ENCODE data around the gene ELK3.

Gene ELK3

GRCh38 chr12:96208346-96208745 lies 14.2 kb downstream of the ELK3 start:
- in situ Hi-C loops (cut with MboI; ENCODE audit: low pct_unique_long_range_greater_than_20kb, low sequenced_read_pairs): loop anchor here (25.0 kb wide), 1 partner anchor 146 kb away; no protein-coding TSS in a partner anchor

GRCh38 chr12:96208801-96209549 lies 14.8 kb downstream of the ELK3 start:
- in situ Hi-C loops (cut with MboI; ENCODE audit: low pct_unique_long_range_greater_than_20kb, low sequenced_read_pairs): loop anchor here (25.0 kb wide), 1 partner anchor 147 kb away; no protein-coding TSS in a partner anchor
- peak; percentile 45 for DNase-seq

More at GRCh38 chr12:96208346-96208745, 14.2 kb downstream of the ELK3 start:
- no peak for DNase-seq

GRCh38 chr12:96210376-96211055 lies 16.3 kb downstream of the ELK3 start:
- no peak for DNase-seq
- in situ Hi-C loops (cut with MboI; ENCODE audit: low pct_unique_long_range_greater_than_20kb, low sequenced_read_pairs): loop anchor here (25.0 kb wide), 1 partner anchor 148 kb away; no protein-coding TSS in a partner anchor

- peak; percentile 93 for DNase-seq
- in situ Hi-C loops (cut with MboI; ENCODE audit: low pct_unique_long_range_greater_than_20kb, low sequenced_read_pairs): loop anchor here (25.0 kb wide), 1 partner anchor 150 kb away; no protein-coding TSS in a partner anchor
Measured at GRCh38 chr12:96211988-96212387, 17.8 kb downstream of the ELK3 start.

- DNase-seq: no peak
- in situ Hi-C loops (cut with MboI; ENCODE audit: low pct_unique_long_range_greater_than_20kb, low sequenced_read_pairs): loop anchor here (25.0 kb wide), 1 partner anchor 150 kb away; no protein-coding TSS in a partner anchor
Measured at GRCh38 chr12:96212456-96213375, 18.5 kb downstream of the ELK3 start.

- DNase-seq: no peak
Measured at GRCh38 chr12:96213869-96214268, 19.7 kb downstream of the ELK3 start.

GRCh38 chr12:96215919-96216273 lies 21.7 kb downstream of the ELK3 start:
- in situ Hi-C loops (cut with MboI; ENCODE audit: low pct_unique_long_range_greater_than_20kb, low sequenced_read_pairs): loop anchor here (25.0 kb wide), 1 partner anchor 154 kb away; no protein-coding TSS in a partner anchor
- no peak for DNase-seq

More at GRCh38 chr12:96213869-96214268, 19.7 kb downstream of the ELK3 start:
- in situ Hi-C loops (cut with MboI; ENCODE audit: low pct_unique_long_range_greater_than_20kb, low sequenced_read_pairs): loop anchor here (25.0 kb wide), 1 partner anchor 152 kb away; no protein-coding TSS in a partner anchor

GRCh38 chr12:96218989-96219678 lies 25.0 kb downstream of the ELK3 start:
- no peak for DNase-seq
- in situ Hi-C loops (cut with MboI; ENCODE audit: low pct_unique_long_range_greater_than_20kb, low sequenced_read_pairs): loop anchor here (25.0 kb wide), 1 partner anchor 157 kb away; no protein-coding TSS in a partner anchor

GRCh38 chr12:96219700-96220206 lies 25.6 kb downstream of the ELK3 start:
- in situ Hi-C loops (cut with MboI; ENCODE audit: low pct_unique_long_range_greater_than_20kb, low sequenced_read_pairs): loop anchor here (25.0 kb wide), 1 partner anchor 157 kb away; no protein-coding TSS in a partner anchor
- no peak for DNase-seq

GRCh38 chr12:96220902-96221301 lies 26.7 kb downstream of the ELK3 start:
- DNase-seq: no peak
- in situ Hi-C loops (cut with MboI; ENCODE audit: low pct_unique_long_range_greater_than_20kb, low sequenced_read_pairs): loop anchor here (25.0 kb wide), 1 partner anchor 159 kb away; no protein-coding TSS in a partner anchor

GRCh38 chr12:96221391-96221790 lies 27.2 kb downstream of the ELK3 start:
- no peak for DNase-seq
- in situ Hi-C loops (cut with MboI; ENCODE audit: low pct_unique_long_range_greater_than_20kb, low sequenced_read_pairs): loop anchor here (25.0 kb wide), 1 partner anchor 159 kb away; no protein-coding TSS in a partner anchor

- in situ Hi-C loops (cut with MboI; ENCODE audit: low pct_unique_long_range_greater_than_20kb, low sequenced_read_pairs): loop anchor here (25.0 kb wide), 1 partner anchor 161 kb away; no protein-coding TSS in a partner anchor
- DNase-seq: no peak
Measured at GRCh38 chr12:96223411-96224218, 29.4 kb downstream of the ELK3 start.

- in situ Hi-C loops (cut with MboI; ENCODE audit: low pct_unique_long_range_greater_than_20kb, low sequenced_read_pairs): loop anchor here (25.0 kb wide), 1 partner anchor 162 kb away; no protein-coding TSS in a partner anchor
- DNase-seq: no peak
Measured at GRCh38 chr12:96224219-96224615, 30.0 kb downstream of the ELK3 start.

GRCh38 chr12:96225044-96225855 lies 31.1 kb downstream of the ELK3 start:
- DNase-seq: no peak
- in situ Hi-C loops (cut with MboI; ENCODE audit: low pct_unique_long_range_greater_than_20kb, low sequenced_read_pairs): no loop called here

- no peak for DNase-seq
- in situ Hi-C loops (cut with MboI; ENCODE audit: low pct_unique_long_range_greater_than_20kb, low sequenced_read_pairs): no loop called here
Measured at GRCh38 chr12:96225994-96226399, 31.8 kb downstream of the ELK3 start.

GRCh38 chr12:96226401-96226800 lies 32.2 kb downstream of the ELK3 start:
- no peak for DNase-seq
- in situ Hi-C loops (cut with MboI; ENCODE audit: low pct_unique_long_range_greater_than_20kb, low sequenced_read_pairs): no loop called here
